ENCODE measurements around the gene PRSS56. TPM values are rescaled to one million over a fixed set of nuclear protein-coding genes. Genes with fewer than 3 reads are reported as not detected.

PRSS56 gene
- total and polyA plus RNA-seq, 3 donors from 2014 or later = 0.86 to 1.2 (median 0.87) TPM

GRCh38 chr2:232543928-232544631, 23.9 kb downstream of the PRSS56 start:
- 91 to 95% methylated on average over 8 to 19 of the region's 19 CpGs for WGBS, 2 donors

GRCh38 chr2:232544674-232545073, 24.5 kb downstream of the PRSS56 start:
- no peaks in the 10 kb centered on the region for H3K27me3 ChIP-seq
- intact Hi-C loops (cut with DNase I; ENCODE audit: low total_unique reads) = no loop called here
- TF ChIP-seq POLR2A (IDR thresholded peaks at IDR 0.05) = no peak
- no peak for TF ChIP-seq CTCF (IDR thresholded peaks at IDR 0.05)

More at GRCh38 chr2:232543928-232544631, 23.9 kb downstream of the PRSS56 start:
- Histone ChIP-seq H3K36me3 (ENCODE audit: low read depth, missing control alignments) (no peaks in the 10 kb centered on the region), H3K27ac (no peak overlapping the region), H3K9me3 (no peaks in the 10 kb centered on the region), H3K4me1 (no peaks in the 10 kb centered on the region), H3K4me3 (no peak overlapping the region), H3K27me3 (no peaks in the 10 kb centered on the region)
- no peak for DNase-seq
- TF ChIP-seq POLR2A (IDR thresholded peaks at IDR 0.05) = no peak
- no peak for TF ChIP-seq CTCF (IDR thresholded peaks at IDR 0.05)
- intact Hi-C loops (cut with DNase I; ENCODE audit: low total_unique reads) = no loop called here

GRCh38 chr2:232545511-232546375, 25.6 kb downstream of the PRSS56 start:
- 75 to 78% methylated on average over 11 to 17 of the region's 17 CpGs for WGBS, 2 donors
- DNase-seq = no peak
- Histone ChIP-seq H3K4me3 (no peak overlapping the region), H3K27me3 (no peaks in the 10 kb centered on the region), H3K36me3 (ENCODE audit: low read depth, missing control alignments) (no peaks in the 10 kb centered on the region), H3K9me3 (no peaks in the 10 kb centered on the region), H3K4me1 (no peaks in the 10 kb centered on the region), H3K27ac (no peak overlapping the region)
- intact Hi-C loops (cut with DNase I; ENCODE audit: low total_unique reads) = no loop called here
- no peak for TF ChIP-seq CTCF (IDR thresholded peaks at IDR 0.05)
- no peak for TF ChIP-seq POLR2A (IDR thresholded peaks at IDR 0.05)

More at GRCh38 chr2:232544674-232545073, 24.5 kb downstream of the PRSS56 start:
- Histone ChIP-seq H3K27ac (no peak overlapping the region), H3K36me3 (ENCODE audit: low read depth, missing control alignments) (no peaks in the 10 kb centered on the region), H3K4me1 (no peaks in the 10 kb centered on the region), H3K9me3 (no peaks in the 10 kb centered on the region), H3K4me3 (no peak overlapping the region)
- 87 to 93% methylated on average over 6 of the region's 6 CpGs for WGBS, 2 donors
- DNase-seq = no peak

- no peaks in the 10 kb centered on the region for H3K36me3 ChIP-seq (ENCODE audit: low read depth, missing control alignments)
- intact Hi-C loops (cut with DNase I; ENCODE audit: low total_unique reads) = no loop called here
- H3K27ac ChIP-seq = no peak overlapping the region
- H3K4me3 ChIP-seq = no peak overlapping the region
- peaks cover 9% of the 10 kb centered on the region for H3K4me1 ChIP-seq
- no peak for DNase-seq
- TF ChIP-seq POLR2A (IDR thresholded peaks at IDR 0.05) (no peak), CTCF (IDR thresholded peaks at IDR 0.05) (no peak)
- no peaks in the 10 kb centered on the region for H3K27me3 ChIP-seq
- H3K9me3 ChIP-seq = no peaks in the 10 kb centered on the region
- WGBS, 2 donors = 96 to 97% methylated on average over 6 of the region's 6 CpGs
Observed at GRCh38 chr2:232547991-232548390, 27.8 kb downstream of the PRSS56 start.

Measured in testis (tissue), 3 donors.